ENCODE data around the gene EPB41L1. TPM values are rescaled to one million over a fixed set of nuclear protein-coding genes. Genes with fewer than 3 reads are reported as not detected.

Gene EPB41L1
- total RNA-seq, 4 donors from 2014 or later: 29.2 to 49.3 (median 35.4) TPM

DNA sequence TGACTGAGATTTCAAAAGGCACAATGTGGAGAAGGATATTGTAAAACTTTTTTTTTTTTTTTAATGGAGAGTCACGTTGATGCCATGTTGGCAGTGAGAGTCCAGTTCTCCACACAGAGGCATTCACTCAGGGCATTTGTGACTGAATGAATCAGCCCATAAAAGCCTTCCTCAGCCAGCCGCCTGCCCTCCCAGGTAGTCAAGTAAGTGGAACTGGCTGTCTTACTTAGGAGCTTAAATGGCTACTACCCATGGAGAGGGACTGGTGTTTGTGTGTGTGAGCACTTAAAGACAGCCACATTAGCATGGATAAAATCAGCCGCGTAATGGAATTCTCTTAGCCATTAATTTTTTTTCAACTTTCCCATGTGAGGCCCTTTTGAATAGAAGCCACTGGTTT, 94.3 kb downstream of the EPB41L1 start:
- H3K27me3 ChIP-seq: no peaks in the 10 kb centered on the region
- WGBS, 2 donors (ENCODE audit: low coverage in 1 of 2): 59 to 71% methylated on average over 3 to 4 of the region's 4 CpGs
- no peak for ATAC-seq

DNA sequence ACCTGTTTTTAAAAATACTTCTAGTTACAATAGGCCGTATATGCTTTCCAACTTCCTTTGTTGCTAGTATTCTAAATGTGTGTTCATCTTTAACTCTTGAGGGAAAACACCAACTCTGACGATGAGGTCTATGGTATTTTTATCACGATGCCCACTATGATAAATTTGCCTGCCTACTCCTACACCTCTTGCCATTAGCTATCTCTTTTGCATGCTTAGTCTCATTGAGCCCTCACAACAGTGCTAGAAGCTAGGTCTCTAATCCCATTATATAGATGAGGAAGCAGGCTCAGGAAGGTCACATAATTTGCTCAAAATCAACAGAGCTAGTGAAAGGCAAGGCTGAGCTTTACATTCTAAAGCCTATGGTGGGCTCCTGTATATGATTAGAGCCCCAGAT, 94.9 kb downstream of the EPB41L1 start:
- Histone ChIP-seq H3K4me1 (peaks cover 0 to 8% (median 0%) of the 10 kb centered on the region in 3 donors), H3K27ac (no peak overlapping the region), H3K36me3 (peaks cover 5 to 98% of the 10 kb centered on the region in 2 donors), H3K27me3 (no peaks in the 10 kb centered on the region), H3K9me3 (no peaks in the 10 kb centered on the region), H3K4me3 (no peak overlapping the region)
- ATAC-seq: no peak
- WGBS, 2 donors (ENCODE audit: low coverage in 1 of 2): 64 to 71% methylated on average over 3 of the region's 3 CpGs
- TF ChIP-seq POLR2AphosphoS5 (IDR thresholded peaks at IDR 0.05) (no peak), EP300 (IDR thresholded peaks at IDR 0.05) (no peak), POLR2A (IDR thresholded peaks at IDR 0.05) (no peak)
- TF ChIP-seq, protein P1, sequence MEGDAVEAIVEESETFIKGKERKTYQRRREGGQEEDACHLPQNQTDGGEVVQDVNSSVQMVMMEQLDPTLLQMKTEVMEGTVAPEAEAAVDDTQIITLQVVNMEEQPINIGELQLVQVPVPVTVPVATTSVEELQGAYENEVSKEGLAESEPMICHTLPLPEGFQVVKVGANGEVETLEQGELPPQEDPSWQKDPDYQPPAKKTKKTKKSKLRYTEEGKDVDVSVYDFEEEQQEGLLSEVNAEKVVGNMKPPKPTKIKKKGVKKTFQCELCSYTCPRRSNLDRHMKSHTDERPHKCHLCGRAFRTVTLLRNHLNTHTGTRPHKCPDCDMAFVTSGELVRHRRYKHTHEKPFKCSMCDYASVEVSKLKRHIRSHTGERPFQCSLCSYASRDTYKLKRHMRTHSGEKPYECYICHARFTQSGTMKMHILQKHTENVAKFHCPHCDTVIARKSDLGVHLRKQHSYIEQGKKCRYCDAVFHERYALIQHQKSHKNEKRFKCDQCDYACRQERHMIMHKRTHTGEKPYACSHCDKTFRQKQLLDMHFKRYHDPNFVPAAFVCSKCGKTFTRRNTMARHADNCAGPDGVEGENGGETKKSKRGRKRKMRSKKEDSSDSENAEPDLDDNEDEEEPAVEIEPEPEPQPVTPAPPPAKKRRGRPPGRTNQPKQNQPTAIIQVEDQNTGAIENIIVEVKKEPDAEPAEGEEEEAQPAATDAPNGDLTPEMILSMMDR (IDR thresholded peaks at IDR 0.05): no peak

More for the DNA sequence above, 94.3 kb downstream of the EPB41L1 start:
- peaks cover 5 to 99% of the 10 kb centered on the region in 2 donors for H3K36me3 ChIP-seq
- H3K9me3 ChIP-seq: no peaks in the 10 kb centered on the region
- H3K27ac ChIP-seq: no peak overlapping the region
- H3K4me1 ChIP-seq: peaks cover 0 to 8% (median 0%) of the 10 kb centered on the region in 3 donors
- no peak overlapping the region for H3K4me3 ChIP-seq
- TF ChIP-seq POLR2AphosphoS5 (IDR thresholded peaks at IDR 0.05): no peak
- no peak for TF ChIP-seq POLR2A (IDR thresholded peaks at IDR 0.05)
- TF ChIP-seq, protein P1 (IDR thresholded peaks at IDR 0.05): no peak
- no peak for TF ChIP-seq EP300 (IDR thresholded peaks at IDR 0.05)

DNA sequence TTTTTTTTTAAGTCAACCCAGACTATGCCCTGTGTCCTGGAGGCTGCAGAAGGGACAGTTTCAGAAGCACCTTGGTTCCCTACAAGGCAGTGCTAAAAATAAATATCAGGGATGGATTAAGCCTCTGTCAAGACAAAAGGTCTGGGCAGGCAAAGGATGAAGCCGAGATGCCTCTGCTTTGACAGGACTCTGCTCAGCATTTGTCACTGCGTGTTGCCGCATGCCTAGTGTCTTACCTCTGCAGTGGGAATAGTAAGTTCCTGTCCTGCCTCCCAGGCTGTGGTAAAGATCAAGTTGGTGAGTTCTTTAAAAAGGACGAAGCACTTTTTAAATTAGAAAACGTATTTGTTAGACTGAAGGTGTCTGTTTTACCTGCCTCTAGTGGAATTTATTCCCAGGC, 96.9 kb downstream of the EPB41L1 start:
- no peak for TF ChIP-seq POLR2A (IDR thresholded peaks at IDR 0.05)
- TF ChIP-seq, protein P1 (IDR thresholded peaks at IDR 0.05): no peak
- TF ChIP-seq POLR2AphosphoS5 (IDR thresholded peaks at IDR 0.05): no peak
- TF ChIP-seq EP300 (IDR thresholded peaks at IDR 0.05): no peak
- Histone ChIP-seq H3K36me3 (peaks cover 0 to 96% of the 10 kb centered on the region in 2 donors), H3K4me3 (no peak overlapping the region), H3K4me1 (peaks cover 0 to 8% (median 0%) of the 10 kb centered on the region in 3 donors), H3K27me3 (no peaks in the 10 kb centered on the region), H3K27ac (no peak overlapping the region), H3K9me3 (no peaks in the 10 kb centered on the region)
- no peak for ATAC-seq
- WGBS, 2 donors (ENCODE audit: low coverage in 1 of 2): 83 to 87% methylated on average over 5 of the region's 5 CpGs

DNA sequence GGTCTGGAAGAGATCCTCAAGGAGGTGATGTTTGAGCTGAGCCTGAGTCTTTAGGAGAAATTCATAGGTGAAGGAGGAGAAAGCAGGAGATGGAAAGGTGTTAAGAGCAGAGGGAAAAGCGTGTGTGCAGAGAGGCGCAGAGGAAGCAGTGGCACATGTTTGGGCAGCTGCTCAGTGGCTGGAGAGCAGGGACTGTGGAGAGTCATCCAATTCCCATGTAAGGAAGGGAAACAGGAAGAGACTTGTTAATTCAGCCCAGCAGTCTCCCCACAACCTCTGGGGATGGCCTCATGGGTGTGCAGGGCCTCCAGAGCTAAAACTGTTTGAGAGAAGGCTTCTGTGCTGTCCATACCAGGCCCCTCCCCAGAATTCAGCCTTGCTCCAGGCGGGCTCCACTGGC, 98.0 kb downstream of the EPB41L1 start:
- H3K36me3 ChIP-seq: peaks cover 0 to 96% of the 10 kb centered on the region in 2 donors
- TF ChIP-seq, protein P1 (IDR thresholded peaks at IDR 0.05): no peak
- TF ChIP-seq POLR2AphosphoS5 (IDR thresholded peaks at IDR 0.05): no peak
- no peak for TF ChIP-seq POLR2A (IDR thresholded peaks at IDR 0.05)
- no peaks in the 10 kb centered on the region for H3K9me3 ChIP-seq
- H3K27me3 ChIP-seq: no peaks in the 10 kb centered on the region
- no peak for ATAC-seq
- 92 to 96% methylated on average over 3 of the region's 3 CpGs for WGBS, 2 donors (ENCODE audit: low coverage in 1 of 2)
- no peak overlapping the region for H3K4me3 ChIP-seq
- peaks cover 0 to 8% (median 0%) of the 10 kb centered on the region in 3 donors for H3K4me1 ChIP-seq
- H3K27ac ChIP-seq: no peak overlapping the region

DNA sequence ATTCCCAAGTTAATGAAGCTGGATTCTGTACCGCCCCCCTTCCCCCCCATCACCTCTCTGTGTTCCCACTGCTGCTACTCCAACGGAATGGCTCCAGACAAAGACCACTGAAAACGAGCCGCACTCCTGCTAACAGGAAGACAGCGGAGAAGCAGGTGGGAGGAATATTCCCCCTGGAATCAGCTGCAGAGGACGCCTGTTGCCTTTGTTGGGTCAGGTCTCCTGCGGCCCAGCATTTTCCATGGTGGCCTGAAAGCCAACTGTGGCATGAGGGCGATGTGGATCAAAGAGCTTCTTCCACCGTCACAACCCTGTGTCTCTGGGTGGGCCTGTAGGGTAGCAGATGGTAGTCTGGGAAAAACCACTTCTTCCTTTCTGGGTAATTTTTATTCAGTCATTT, 98.5 kb downstream of the EPB41L1 start:
- Histone ChIP-seq H3K27ac (no peak overlapping the region), H3K9me3 (no peaks in the 10 kb centered on the region), H3K4me3 (no peak overlapping the region), H3K36me3 (peaks cover 0 to 91% of the 10 kb centered on the region in 2 donors), H3K4me1 (peaks cover 0 to 8% (median 0%) of the 10 kb centered on the region in 3 donors), H3K27me3 (no peaks in the 10 kb centered on the region)
- no peak for ATAC-seq
- 81 to 100% methylated on average over 2 to 5 of the region's 9 CpGs for WGBS, 2 donors (ENCODE audit: low coverage in 1 of 2)
- TF ChIP-seq POLR2AphosphoS5 (IDR thresholded peaks at IDR 0.05) (no peak), EP300 (IDR thresholded peaks at IDR 0.05) (no peak), POLR2A (IDR thresholded peaks at IDR 0.05) (no peak)
- TF ChIP-seq, protein P1 (IDR thresholded peaks at IDR 0.05): no peak
